ENCODE results near the gene IFT57. TPM values are rescaled to one million over a fixed set of nuclear protein-coding genes. Genes with fewer than 3 reads are reported as not detected.

IFT57 gene
- total RNA-seq, 6 experiments from 2014 or later, result 2.4 to 6.2 (median 4.5) TPM

- intact Hi-C loops (cut with DNase I), result no loop called here
- H3K27me3 ChIP-seq, result no peaks in the 10 kb centered on the region
- no peak overlapping the region for H3K27ac ChIP-seq
- ATAC-seq, result no peak
- no peaks in the 10 kb centered on the region for H3K4me1 ChIP-seq
- no peak overlapping the region for H3K4me3 ChIP-seq
- H3K9me3 ChIP-seq, result no peaks in the 10 kb centered on the region
- TF ChIP-seq CTCF (IDR thresholded peaks at IDR 0.05) (no peak), POLR2A (IDR thresholded peaks at IDR 0.05) (no peak)
- H3K36me3 ChIP-seq, result no peaks in the 10 kb centered on the region
- DNase-seq, result no peak
These were observed 91.3 kb downstream of the IFT57 start for GRCh38 chr3:108130701-108131474.

- 53% methylated on average over 4 of the region's 4 CpGs for WGBS (ENCODE audit: insufficient coverage, low coverage, low lambda C conversion rate, missing lambda C conversion rate)
- DNase-seq, result no peak
These were observed 92.0 kb downstream of the IFT57 start for GRCh38 chr3:108130236-108130635.

GRCh38 chr3:108127301-108127988 is 94.8 kb downstream of the IFT57 start:
- no peak overlapping the region for H3K27ac ChIP-seq
- H3K9me3 ChIP-seq, result no peaks in the 10 kb centered on the region
- no peaks in the 10 kb centered on the region for H3K27me3 ChIP-seq
- WGBS (ENCODE audit: insufficient coverage, low coverage, low lambda C conversion rate, missing lambda C conversion rate), result 57% methylated on average over 9 of the region's 9 CpGs
- H3K4me3 ChIP-seq, result no peak overlapping the region
- no peaks in the 10 kb centered on the region for H3K4me1 ChIP-seq
- no peak for TF ChIP-seq CTCF (IDR thresholded peaks at IDR 0.05)
- no peak for TF ChIP-seq POLR2A (IDR thresholded peaks at IDR 0.05)
- ATAC-seq, result peak; percentile 17 to 50 (median 43)
- no peak for DNase-seq
- intact Hi-C loops (cut with DNase I), result no loop called here
- H3K36me3 ChIP-seq, result no peaks in the 10 kb centered on the region

More at GRCh38 chr3:108130236-108130635, 92.0 kb downstream of the IFT57 start:
- Histone ChIP-seq H3K36me3 (no peaks in the 10 kb centered on the region), H3K4me3 (no peak overlapping the region), H3K9me3 (no peaks in the 10 kb centered on the region), H3K27me3 (no peaks in the 10 kb centered on the region), H3K27ac (no peak overlapping the region), H3K4me1 (no peaks in the 10 kb centered on the region)
- intact Hi-C loops (cut with DNase I), result no loop called here
- TF ChIP-seq POLR2A (IDR thresholded peaks at IDR 0.05) (no peak), CTCF (IDR thresholded peaks at IDR 0.05) (no peak)
- no peak for ATAC-seq

- Histone ChIP-seq H3K4me1 (no peaks in the 10 kb centered on the region), H3K4me3 (no peak overlapping the region), H3K9me3 (no peaks in the 10 kb centered on the region), H3K36me3 (no peaks in the 10 kb centered on the region), H3K27me3 (no peaks in the 10 kb centered on the region), H3K27ac (no peak overlapping the region)
- ATAC-seq (no peak), DNase-seq (no peak)
- 62% methylated on average over 1 of the region's 1 CpG for WGBS (ENCODE audit: insufficient coverage, low coverage, low lambda C conversion rate, missing lambda C conversion rate)
- intact Hi-C loops (cut with DNase I), result no loop called here
- TF ChIP-seq POLR2A (IDR thresholded peaks at IDR 0.05) (no peak), CTCF (IDR thresholded peaks at IDR 0.05) (no peak)
These were observed 95.9 kb downstream of the IFT57 start for GRCh38 chr3:108126348-108126747.

All from right lobe of liver (tissue), 6 donors.